CD4-positive, alpha-beta T cell treated with Interleukin-15 for 4 hours (primary cell): ENCODE measurements around the gene ICA1.
A peak's percentile ranks its signal among the peaks of the same experiment; 100 is the strongest.

Experiments
- DNase-seq: peaks from one replicate; pipeline ENCODE4 v3.0.0-alpha.2; 2020; ENCODE audit warnings: low spot score

ICA1 gene

DNA sequence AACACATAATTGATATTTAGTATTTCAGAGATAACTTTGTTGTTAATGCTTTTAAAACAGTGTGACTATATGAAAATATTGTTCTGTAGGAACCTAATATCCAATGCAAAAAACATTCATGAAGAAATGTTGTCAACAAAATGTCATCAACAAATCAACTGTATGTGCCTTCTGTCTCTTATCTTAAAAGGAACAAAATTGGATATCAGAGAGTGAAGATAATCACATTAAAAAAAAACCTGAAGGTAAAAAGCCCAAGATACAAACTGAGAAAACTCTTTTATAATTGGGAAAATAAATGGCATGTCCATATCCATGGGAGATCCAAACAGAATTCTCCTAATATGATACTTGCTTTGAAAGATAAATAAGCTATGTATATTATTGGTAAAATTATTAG is 33.9 kb downstream of the ICA1 start:
- DNase-seq: no peak

DNA sequence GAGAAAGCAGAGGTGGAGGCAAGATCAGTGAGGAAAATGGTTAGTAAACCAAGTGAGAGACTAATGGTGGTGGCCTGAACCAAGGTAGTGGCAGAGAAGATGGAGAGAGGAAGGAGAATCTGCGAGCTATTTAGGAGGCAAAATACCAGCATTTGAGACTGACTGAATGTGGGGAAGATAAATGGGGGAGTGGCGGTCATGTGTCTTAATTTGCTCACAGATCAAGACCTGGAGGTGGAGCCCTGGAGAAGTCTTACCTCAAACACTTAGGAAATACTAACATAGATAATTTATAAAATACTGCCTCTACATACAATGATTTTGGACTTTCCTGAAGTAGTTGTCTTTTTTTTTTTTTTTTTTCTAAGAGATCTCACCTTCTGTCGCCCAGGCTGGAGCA is 34.7 kb downstream of the ICA1 start:
- DNase-seq: no peak

DNA sequence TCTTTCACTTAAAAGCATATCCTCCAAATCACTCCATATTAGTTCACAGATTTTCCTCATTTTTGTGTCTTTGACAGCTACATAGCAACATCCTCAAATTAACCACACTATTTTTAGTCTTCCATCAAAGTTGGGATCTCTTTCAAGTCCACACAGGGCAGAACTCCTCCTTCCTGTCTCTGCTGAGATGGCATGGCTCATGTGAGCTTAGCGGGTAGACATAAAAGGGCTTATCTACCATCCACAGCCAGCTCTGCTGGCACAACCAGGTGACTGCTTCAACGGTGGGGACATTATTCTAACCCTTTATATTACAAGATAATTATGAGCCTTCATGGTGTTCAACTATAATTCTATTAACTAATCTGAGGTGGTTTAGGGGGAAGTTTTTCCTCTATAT is 35.5 kb downstream of the ICA1 start:
- no peak for DNase-seq

DNA sequence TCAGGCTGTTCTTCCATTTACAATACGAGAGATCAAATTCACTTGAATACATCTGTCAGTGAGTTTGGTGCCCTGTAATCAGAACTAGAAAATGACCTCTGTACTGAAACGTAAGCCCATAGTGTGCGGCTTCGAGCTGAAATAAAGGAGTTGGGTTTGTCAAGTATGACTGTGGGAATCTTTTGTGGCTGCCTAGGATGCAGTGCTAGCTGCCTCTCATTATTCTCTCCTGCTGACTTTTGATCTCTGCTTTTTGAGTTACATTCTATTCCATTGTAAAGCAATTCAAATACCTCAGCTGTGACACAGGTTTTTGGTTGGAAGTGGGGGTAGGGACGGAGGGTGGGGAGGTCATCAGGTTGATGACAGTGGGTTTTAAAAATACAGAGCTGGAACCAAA is 40.4 kb downstream of the ICA1 start:
- DNase-seq: no peak

DNA sequence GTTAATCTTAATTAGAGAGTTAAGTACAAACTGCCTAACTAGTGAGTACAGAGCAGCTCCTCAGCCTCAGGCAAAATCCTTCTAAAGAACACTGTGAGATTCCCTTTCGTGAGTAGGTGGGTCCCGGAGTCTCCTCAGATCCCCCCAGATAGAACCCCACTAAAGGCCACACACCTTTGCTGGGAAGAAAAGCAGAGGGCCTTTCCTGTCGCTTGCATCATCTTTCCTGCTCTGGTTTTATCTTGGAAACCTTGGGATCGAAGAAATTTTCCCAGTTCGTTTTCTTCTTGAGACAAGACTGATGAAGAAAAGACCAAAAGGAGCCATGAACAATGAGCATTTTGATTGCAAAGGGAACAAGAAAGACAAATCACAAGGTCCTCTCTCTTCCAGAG is 40.9 kb downstream of the ICA1 start:
- no peak for DNase-seq

DNA sequence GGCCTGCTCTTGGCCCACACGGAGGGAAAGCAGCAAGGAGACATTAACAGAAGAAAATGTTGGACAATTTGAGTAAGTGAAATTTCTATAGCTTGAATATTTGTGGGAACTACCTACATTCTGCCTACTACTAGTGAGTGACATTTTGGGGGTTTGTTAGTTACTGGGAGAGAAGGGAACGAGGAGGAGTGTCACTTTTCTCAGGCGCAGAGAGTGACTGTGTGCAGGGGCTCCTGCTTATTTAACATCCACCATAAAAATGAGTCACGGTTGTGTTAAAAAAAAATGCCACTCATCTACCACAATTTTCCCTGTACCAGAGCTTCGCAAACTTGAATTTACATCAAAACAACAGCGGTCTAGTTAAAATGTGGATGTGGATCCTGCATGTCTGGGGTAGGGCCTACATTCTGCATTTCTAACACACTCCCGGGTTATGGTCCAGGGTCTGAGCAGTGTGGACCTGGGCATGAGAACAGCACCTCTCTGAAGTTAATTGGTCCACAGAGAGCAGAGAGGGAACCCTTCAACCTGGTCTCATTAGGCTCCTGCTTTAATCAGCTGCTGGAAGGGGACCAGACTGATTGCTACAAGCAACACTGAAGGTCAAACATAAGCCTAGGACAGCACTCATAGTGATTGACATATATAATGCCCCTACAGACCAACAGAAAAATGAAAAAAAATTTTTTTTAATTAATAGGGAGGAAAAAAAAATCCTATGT is 41.4 kb downstream of the ICA1 start:
- DNase-seq: no peak

DNA sequence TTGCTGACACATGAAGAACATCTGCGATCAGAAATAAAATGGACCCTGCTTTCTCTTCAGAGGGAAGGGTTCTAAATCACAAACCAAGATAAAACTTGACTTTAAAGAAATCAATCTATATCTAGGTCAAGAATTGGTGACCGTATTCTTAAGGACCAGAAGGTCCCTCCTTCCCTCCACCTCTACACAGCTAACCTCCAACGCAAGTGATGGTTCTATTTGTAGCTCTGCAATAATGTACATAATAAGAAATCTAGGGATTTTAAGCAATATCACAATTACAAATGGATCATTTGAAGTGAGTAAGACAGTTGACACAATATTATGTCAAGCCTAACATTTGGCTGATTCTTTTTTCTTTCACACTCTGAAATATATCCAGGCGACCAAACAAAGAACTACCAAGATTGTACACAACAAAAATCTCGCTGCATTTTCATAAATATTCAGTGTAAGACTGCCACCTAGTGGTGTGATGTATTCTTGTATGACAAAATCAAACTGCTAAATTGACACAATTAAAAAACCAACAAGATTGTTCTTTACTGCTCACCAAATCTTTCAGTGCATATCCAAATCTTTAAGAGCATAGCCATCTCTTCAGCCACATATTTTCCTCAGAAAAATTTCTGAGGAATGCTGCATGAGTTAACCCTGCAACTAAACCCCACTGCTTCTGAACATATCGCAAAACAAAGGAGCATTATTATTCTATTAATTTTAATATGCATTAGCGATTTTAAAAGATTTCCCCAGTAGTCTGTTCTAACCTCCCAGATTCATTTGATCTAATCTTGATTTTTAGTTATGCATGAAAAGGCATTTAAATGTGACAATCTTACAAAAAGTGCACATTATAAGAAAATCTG is 44.5 kb downstream of the ICA1 start:
- peak; percentile 77 for DNase-seq

DNA sequence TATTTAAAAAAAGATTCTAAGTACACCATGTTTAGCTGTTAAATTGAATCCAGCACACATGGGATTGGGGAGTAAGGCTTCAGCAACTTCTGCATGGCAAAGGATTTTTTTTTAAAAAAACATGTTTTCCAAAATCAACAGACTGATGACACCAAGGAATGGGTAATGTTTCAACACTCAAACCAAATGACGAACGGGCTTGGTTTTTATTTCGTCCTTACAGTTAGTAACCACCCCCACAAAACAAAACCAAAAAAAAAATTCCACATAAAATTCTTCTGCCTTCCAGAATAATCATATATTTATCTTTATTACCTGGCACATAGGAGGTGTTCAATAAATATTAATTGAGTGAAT is 45.7 kb downstream of the ICA1 start:
- no peak for DNase-seq

DNA sequence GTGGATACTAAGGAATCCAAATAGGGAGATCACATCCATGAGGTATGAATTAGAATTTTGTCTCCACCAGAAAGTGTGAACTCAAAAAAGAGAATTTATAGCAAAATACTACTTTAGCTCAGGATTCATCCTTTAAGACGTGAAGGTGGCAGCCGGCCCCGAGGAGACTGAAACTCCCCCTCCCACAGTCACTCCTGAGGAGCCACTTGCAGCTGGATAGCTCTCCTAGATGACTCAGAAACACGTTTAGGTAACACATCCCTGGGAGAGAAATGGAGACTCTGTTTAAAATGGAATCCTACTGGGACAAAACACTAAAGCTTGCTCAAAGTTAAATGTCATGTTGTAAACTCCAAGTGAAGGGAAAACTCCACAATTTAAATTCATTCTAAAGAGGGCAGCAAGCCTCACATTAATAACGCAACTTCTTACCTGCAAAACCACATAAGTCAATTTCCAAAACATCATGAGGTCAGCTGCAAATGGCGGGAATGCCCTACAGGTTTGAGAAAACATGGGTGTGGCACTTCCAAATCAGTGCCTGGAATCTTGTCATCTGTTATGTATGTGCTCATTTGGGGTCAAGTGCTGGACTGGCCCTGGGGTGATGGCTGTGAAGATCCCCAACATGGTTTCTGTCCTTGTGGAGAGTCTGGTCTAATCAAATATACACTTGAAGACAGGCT is 46.2 kb downstream of the ICA1 start:
- no peak for DNase-seq

DNA sequence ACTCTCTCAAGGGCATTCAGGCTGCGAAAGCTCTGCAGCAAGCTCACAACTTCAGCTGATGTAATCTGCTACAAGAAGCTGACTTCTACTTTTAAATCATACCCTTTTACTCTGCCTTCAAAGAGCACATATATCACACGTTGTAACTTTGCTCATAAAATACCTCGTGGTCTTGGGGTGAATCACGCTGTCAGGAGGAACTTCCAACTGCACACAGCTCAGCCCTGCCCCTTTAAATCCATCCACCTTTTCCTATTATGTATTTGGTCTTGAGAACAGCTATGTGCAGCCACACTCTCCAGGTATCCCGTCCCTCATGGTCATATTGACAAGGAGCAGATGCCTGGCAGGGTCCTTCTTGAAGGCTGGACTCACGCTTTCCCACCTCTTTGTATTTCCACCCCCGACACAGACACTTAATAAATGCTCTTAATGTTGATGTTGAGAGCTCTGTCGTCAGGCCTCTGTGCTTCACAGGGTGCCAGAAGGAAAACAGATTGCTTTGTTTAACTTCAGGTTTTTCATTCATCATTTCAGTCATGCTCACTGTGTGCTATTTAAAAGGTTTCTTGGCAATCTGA is 47.6 kb downstream of the ICA1 start:
- DNase-seq: no peak

DNA sequence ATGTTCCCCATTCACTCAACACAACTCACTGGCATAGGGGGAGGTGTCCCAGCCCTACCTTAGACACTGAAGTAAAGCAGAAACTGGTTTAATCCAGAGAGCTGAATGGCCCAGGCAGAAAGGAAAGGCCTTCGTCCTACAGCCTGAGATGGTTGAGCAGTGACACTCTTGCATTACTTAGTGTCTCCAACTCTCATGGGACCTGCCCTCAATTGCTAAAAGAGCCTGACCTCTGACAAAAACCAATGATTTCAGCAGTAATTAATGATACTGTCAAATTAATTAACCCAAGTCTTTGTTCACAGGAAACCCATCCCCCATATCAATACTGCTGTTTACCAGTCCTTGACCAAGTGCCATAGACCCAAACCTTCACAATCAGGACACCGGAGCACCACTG is 48.6 kb downstream of the ICA1 start:
- DNase-seq: no peak

DNA sequence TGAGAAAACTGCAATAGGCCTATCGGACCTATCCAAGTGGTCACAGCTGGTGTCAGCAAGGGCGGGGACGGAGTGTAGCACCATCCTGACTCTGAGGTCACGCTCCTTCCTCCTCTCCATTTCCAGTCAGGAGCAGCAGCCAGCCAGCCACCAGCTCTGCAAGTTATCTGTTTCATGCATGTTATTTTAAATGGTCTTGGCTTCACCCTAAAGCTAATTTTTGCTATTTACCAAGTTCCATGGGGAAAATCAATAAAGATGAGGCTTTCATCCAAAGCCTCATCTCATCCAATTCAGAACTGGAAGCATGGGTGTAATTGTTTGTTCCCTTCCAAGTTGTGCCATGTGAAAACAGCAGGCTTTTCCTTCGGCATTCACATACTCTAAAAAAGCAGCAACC is 49.3 kb downstream of the ICA1 start:
- DNase-seq: no peak

DNA sequence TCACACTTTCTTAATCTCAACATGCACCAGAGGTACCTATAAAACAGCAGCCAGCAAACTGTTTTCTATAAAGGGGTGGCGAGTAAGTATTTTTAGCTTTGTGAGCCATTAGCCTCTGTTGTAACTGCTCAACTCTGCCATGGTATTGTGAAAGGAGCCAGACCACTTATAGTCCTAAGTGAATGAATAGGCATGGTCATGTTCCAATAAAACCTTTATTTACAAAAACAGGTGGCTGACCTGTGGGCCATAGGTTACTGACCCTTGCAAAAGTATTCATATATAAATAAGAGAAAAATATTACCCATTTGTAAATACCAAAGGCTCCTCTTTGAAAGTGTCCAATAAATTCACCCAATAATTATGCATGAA is 50.3 kb downstream of the ICA1 start:
- no peak for DNase-seq

DNA sequence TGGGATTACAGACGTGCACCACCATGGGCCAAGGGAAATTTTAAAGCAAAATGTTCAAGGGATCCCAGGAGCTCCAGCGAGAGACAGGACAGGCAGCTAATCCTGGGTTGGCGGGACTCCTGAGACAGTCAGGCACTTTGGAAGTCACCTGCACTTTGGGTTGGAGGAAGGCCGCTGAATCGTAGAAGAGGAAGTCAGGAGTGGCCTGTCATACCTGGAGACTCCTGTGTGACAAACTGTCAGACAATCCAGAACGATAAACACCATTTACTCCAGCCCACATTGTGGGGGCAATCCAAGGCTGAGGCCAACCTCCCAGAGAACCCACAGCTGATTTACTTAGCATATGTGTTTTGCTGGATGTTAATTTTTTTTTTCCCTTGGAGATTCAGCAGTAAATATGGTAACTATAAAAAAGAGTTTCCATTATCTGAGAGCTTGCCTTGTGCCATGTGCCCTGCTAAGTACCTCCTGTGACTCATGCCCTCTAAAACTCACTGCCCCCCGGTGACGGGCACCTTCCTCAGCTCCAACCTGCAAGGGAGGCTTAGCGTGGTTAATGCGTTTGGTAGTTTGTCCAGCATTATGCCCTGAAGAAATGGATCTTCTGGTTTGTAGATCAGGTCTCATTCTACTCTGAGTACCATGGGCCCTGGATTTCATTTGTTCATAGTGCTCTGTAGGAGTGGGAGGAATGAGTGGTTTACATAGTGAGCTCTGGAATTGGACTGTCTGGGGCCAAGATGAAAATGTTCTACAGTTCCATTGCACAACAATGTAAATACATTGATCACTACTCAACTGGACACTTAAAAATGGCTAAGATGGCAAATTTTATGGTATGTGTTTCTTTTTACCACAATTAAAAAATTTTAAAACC is 50.9 kb downstream of the ICA1 start:
- no peak for DNase-seq

DNA sequence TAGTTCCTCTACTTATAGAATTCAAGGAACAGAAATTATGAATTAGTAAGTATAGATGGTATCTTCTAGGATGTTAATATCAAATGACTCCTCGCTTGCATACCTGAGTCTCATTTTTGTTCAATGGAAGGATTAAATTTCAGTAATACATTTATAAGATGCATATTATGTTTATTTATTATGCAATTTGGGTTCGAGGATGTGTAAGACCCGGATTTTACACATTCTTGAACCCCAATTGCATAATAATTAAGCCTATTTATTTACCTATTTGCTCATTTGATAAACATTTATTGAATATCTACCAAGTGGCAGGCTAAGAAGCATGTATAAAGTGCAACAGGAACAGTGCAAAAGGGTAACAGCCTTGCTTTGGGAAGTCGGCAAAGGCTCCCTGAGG is 52.6 kb downstream of the ICA1 start:
- no peak for DNase-seq

DNA sequence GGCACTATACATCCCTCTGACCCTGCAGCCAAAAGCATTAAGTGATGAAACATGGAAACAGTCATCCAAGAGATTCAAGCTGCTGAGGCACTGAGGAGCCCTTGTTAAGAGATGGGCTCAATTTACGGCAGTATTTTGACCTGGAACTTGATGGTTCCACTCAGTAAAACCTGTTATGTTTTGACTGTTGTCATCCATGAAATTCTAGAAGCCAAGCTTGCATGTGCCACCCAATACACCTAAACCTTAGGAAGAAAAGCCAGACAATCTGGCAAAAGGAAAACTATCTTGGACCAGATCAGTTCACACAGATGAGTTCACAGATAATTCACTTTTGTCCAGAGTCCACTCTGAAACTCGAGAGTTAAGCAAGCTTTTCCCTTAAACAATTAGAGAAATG is 53.2 kb downstream of the ICA1 start:
- DNase-seq: no peak

DNA sequence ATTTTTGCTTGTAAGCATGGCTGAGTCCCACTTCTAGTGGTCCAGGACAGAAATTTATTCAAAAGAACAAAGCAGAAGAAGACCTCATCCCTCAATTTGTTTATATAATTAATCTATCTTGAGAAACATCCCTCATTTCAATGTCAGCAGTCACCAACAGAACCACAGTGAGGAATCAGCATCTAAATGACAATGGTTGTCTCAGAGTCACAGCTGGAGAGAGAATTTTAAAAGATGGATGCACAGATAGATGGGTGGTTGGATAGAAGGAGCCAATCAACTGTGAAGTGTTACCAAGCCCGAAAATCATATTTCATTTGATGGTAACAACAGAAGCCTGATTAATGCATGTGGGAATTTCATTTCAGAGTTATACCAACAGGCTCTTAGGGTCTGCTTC is 55.0 kb downstream of the ICA1 start:
- DNase-seq: no peak

DNA sequence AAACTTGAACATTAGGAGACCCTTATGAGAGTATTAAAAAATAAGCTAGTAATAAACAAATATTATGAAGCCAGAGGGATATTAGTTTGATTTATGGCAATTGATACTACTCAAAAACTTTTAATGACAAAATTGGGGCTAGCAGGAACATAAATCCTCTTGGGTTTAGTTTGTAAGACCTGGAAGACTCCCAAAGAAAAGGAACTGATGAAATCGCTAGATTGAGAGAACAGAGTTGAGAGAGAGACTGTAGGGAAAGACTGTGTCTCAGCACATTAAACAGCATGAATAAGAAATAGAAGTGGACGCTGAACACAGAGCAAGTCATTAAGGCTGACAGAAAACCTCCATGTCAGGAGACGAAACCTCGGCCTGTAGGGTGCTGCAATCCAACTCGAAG is 56.4 kb downstream of the ICA1 start:
- DNase-seq: no peak

DNA sequence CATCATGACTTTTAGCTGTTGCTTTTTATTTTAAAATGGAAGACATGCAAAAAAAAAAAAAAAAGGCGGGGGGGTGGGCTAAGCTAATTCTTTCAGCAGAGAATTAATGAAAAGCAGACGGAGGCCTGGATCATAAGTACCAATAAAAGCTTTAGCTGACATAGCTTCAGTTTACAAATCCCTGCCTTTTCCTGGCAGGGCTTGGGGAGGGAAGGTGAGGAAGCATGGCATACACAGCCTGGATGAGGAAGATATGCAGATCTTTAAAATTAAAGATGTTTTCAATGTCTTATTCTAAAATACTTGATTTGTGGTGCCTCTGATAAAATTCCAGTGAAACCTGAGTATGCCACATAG is 57.0 kb downstream of the ICA1 start:
- no peak for DNase-seq

DNA sequence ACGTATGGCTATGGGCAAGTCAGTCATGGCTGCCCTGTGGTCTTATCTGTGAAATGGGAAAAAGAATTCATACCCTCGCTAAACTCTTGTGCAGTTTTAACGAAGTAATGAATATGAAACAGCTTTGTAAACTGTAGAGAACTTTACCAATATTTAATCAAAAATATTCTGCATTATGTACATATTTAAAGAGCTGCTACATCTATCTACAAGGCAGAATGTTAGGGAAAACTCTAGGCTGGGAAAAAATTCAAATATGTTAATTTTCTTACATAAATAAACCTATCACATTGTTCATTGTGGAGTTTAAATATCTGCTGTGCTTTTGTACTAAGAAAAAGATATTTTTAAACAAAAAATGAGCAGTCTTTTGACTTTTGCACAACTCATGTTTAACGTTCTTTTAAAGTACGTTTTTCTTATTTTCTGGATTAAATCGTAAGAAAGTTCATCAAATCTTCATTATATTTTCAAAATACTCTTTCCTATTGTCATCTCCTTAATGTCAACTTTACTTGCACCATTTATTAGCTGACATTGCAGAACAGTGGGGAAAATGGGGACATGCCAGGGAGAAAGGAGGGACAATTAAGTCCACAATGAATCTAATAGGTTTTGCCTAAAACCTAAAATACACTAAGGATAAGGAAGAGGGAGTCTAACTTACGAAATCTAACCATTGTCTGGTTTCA is 57.5 kb downstream of the ICA1 start:
- DNase-seq: no peak

DNA sequence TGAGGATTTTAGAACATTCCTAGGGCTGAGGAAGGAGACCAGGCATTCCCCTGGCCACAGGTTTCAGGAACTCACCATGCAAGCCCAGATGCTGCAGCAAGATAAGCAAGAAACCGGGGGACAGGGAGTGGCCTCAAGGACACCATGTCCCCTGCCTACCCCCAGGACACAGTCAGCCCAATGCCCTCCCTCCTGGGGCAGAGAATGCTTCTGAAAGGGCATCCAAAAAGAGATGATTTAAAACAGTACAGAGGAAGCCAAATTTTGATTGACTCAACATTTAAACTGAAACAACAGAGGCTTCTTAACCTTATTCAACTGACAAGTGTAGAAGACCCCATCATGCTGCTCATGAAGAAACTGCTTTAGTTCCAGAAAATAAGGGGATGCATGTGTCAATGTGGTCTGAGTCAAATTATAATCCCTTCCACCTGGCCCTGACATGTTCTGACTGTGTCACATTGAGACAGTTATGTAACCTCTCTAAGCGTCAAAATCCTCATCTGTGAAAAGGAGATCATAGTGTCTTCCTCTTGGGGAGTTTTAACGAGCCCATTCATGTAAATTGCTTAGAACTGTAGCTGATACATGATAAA is 60.0 kb downstream of the ICA1 start:
- DNase-seq: no peak
